ENCODE data around the gene FAM78A. TPM values are rescaled to one million over a fixed set of nuclear protein-coding genes. Genes with fewer than 3 reads are reported as not detected.
A peak's percentile ranks its signal among the peaks of the same experiment; 100 is the strongest.

The FAM78A gene
- total and polyA plus RNA-seq, 12 donors = 7.0 to 53.1 (median 30.3) TPM

DNA sequence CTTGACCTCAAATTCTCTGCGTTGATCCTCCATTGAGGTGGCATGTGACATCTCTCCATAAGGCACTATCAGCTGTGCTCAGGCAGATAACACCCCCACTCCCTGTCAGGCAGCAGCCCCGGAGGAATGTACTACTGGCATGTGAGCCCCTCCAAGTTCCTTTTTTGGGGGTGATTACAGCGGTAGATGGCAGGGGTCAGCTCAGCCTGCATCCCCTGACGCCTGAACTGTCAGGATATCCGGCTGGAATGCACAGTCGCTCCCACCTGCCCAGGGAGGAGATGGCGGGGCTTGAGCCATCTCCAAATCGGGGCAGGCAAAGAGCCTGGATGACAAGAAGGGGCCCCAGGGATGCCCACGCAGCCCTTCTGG is 40.8 kb downstream of the FAM78A start:
- H3K4me3 ChIP-seq = no peak overlapping the region
- H3K4me1 ChIP-seq = peaks cover 10 to 62% (median 43%) of the 10 kb centered on the region in 9 donors
- intact Hi-C loops (cut with DNase I) = loop anchor here in 7 of 10 donors (5.0 to 10.0 kb wide), 3 partner anchors 42 to 102 kb away; partner anchors contain the start of gene FAM78A (in 3 of the 7)
- DNase-seq (no peak), ATAC-seq (peak; percentile 22 to 57 (median 47))
- H3K36me3 ChIP-seq = peaks cover 0 to 53% (median 27%) of the 10 kb centered on the region in 9 donors
- no peak for TF ChIP-seq CTCF (IDR thresholded peaks at IDR 0.05)
- H3K27me3 ChIP-seq = no peaks in the 10 kb centered on the region
- WGBS, 2 donors = 35 to 48% methylated on average over 9 of the region's 9 CpGs
- H3K27ac ChIP-seq = peak overlapping the region; percentile 63 to 95 (median 87)
- H3K9me3 ChIP-seq = no peaks in the 10 kb centered on the region

DNA sequence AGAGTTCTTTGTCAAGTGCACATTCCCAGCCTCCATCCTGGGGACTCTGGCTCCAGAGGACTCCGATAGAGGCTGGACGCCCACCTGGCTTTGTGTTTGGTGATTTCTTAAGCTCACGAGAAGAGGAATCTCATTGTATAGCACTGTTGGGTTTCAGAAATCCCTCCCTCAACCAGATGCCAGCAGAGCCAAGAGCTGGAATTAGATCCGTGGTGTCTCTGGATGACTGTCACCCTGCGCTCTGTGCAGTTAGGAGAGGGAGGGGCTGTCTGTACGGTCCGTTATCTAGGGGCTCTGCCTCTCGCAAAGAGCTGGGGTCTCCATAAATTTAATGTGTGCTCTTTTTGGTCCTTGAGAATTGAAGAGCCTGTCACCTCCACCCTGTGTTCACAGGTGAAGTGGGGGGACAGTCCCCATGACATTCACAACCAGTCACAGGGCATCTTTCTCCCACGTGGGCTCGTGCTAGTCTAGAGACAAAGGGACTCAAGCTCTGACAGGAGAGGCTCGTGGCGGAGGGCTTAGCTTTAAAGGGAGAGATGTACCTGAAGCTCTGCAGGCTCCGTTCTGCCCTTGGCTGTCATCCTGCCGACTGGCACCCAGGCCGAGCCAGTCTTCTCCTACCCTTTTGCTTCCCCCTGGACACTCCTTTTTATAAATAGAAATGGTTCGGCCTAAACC is 41.4 kb downstream of the FAM78A start:
- intact Hi-C loops (cut with DNase I) = loop anchor here in 7 of 10 donors (5.0 to 10.0 kb wide), 4 partner anchors 42 to 102 kb away; partner anchors contain the start of gene FAM78A (in 3 of the 7)
- WGBS, 2 donors = 46 to 65% methylated on average over 16 of the region's 16 CpGs
- DNase-seq = no peak
- H3K36me3 ChIP-seq = peaks cover 0 to 59% (median 28%) of the 10 kb centered on the region in 9 donors
- H3K27me3 ChIP-seq = no peaks in the 10 kb centered on the region
- H3K4me1 ChIP-seq = peaks cover 10 to 62% (median 49%) of the 10 kb centered on the region in 9 donors
- H3K9me3 ChIP-seq = no peaks in the 10 kb centered on the region
- peak overlapping the region in 1 of 10 donors; percentile 8 for H3K4me3 ChIP-seq
- ATAC-seq = peak; percentile 31 to 75 (median 62)
- peak overlapping the region; percentile 63 to 95 (median 87) for H3K27ac ChIP-seq
- no peak for TF ChIP-seq CTCF (IDR thresholded peaks at IDR 0.05)

- Histone ChIP-seq H3K27ac (peak overlapping the region in 8 of 10 donors; percentile 72 to 95 (median 90)), H3K4me1 (peaks cover 10 to 55% (median 45%) of the 10 kb centered on the region in 9 donors), H3K27me3 (no peaks in the 10 kb centered on the region), H3K36me3 (peaks cover 0 to 68% (median 28%) of the 10 kb centered on the region in 9 donors), H3K9me3 (no peaks in the 10 kb centered on the region), H3K4me3 (no peak overlapping the region)
- WGBS, 2 donors = 80 to 85% methylated on average over 9 of the region's 9 CpGs
- DNase-seq (no peak), ATAC-seq (no peak)
- TF ChIP-seq CTCF (IDR thresholded peaks at IDR 0.05) = no peak
- intact Hi-C loops (cut with DNase I) = loop anchor here in 3 of 10 donors (5.0 to 10.0 kb wide), 2 partner anchors 57 to 101 kb away; no protein-coding TSS in a partner anchor
These were observed 42.3 kb downstream of the FAM78A start for GRCh38 chr9:131233995-131234394.

DNA sequence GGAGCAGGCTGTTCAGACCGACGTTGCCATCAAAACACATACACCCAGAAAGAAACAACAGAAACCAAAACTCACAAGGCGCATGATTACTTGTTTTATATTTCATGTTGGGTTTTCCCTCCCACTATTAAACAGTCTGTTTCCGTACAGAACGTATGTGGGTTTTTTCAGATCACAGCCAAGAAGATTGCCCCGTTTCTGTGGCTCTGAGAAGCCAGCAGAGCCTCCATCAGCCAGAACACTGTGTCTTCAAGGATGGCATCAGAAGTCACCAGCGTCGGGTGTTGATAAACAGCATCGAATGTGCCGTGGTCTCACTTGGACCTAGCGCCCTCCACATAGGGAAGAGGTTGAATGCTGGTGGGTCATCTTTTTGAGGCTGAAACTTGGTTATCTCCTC is 42.8 kb downstream of the FAM78A start:
- H3K27me3 ChIP-seq = no peaks in the 10 kb centered on the region
- WGBS, 2 donors = 91 to 93% methylated on average over 11 of the region's 11 CpGs
- no peak for DNase-seq
- no peak overlapping the region for H3K4me3 ChIP-seq
- H3K36me3 ChIP-seq = peaks cover 0 to 72% (median 28%) of the 10 kb centered on the region in 9 donors
- no peaks in the 10 kb centered on the region for H3K9me3 ChIP-seq
- TF ChIP-seq CTCF (IDR thresholded peaks at IDR 0.05) = no peak
- H3K27ac ChIP-seq = peak overlapping the region in 6 of 10 donors; percentile 72 to 95 (median 92)
- peaks cover 8 to 50% (median 41%) of the 10 kb centered on the region in 9 donors for H3K4me1 ChIP-seq
- ATAC-seq = no peak
- intact Hi-C loops (cut with DNase I) = loop anchor here in 3 of 10 donors (5.0 to 10.0 kb wide), 2 partner anchors 56 to 101 kb away; no protein-coding TSS in a partner anchor

All from heart right ventricle (tissue), 16 donors.